HG02884 (cell line): ENCODE data around the gene ARHGEF40.

Experiments
- ATAC-seq: cut with Tn5 transposase; IDR thresholded peaks from one replicate; pipeline ENCODE4 v1.9.1; 2021; ENCODE audit warnings: mild to moderate bottlenecking, moderate library complexity; ENCODE audit not compliant: unreplicated experiment

The ARHGEF40 gene

DNA sequence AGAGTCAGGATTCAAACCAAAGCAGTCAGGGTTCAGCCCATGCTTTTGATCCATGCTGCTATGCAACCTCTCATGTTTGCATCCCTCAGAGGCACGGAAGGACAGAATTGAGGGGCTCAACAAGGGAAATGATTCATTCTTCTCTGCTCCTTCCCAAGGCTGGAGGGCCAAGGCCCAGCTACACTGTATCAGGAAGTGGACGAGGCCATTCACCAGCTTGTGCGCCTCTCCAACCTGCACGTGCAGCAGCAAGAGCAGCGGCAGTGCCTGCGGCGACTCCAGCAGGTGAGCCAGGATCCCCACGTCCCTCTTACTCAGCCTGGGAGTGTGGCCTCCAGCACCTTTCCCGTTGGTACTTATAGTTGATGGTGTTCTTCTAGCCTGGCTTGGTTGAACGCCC lies 8.6 kb downstream of the ARHGEF40 start:
- ATAC-seq, result no peak

DNA sequence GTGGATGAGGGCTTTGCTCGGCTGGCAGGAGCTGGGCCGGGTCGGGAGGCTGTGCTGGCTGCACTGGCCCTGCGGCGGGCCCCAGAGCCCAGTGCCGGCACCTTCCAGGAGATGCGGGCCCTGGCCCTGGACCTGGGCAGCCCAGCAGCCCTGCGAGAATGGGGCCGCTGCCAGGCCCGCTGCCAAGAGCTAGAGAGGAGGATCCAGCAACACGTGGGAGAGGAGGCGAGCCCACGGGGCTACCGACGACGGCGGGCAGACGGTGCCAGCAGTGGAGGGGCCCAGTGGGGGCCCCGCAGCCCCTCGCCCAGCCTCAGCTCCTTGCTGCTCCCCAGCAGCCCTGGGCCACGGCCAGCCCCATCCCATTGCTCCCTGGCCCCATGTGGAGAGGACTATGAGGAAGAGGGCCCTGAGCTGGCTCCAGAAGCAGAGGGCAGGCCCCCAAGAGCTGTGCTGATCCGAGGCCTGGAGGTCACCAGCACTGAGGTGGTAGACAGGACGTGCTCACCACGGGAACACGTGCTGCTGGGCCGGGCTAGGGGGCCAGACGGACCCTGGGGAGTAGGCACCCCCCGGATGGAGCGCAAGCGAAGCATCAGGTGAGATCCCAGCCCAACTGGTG lies 11.5 kb downstream of the ARHGEF40 start:
- ATAC-seq, result no peak

DNA sequence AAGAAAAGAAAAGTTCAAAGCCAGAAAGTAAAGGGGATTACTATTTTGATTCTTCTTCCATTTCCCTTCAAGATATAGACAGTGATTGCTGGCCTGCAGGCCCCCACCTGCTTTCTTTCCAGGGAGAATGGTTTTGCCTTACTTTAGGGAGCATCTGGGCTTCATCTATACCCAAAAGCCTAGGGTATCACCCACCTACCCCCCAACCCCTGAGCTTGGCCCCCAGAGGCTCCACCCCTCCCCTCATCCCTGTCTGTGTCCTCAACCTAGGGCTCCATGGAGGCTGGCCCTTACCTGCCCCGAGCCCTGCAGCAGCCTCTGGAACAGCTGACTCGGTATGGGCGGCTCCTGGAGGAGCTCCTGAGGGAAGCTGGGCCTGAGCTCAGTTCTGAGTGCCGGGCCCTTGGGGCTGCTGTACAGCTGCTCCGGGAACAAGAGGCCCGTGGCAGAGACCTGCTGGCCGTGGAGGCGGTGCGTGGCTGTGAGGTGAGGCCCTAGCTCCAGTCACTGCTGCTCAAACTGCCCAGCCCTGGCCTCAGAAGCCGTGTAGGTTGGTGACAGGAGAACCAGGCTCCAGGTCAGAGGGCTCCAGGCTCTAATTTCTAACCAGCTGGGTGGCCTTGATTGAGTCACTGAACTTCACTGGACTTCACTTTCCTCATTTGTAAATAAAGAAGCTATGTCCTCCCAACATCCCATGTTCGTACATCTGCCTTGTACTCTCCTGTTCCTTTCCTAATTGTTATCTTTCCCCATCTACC lies 13.6 kb downstream of the ARHGEF40 start:
- no peak for ATAC-seq

DNA sequence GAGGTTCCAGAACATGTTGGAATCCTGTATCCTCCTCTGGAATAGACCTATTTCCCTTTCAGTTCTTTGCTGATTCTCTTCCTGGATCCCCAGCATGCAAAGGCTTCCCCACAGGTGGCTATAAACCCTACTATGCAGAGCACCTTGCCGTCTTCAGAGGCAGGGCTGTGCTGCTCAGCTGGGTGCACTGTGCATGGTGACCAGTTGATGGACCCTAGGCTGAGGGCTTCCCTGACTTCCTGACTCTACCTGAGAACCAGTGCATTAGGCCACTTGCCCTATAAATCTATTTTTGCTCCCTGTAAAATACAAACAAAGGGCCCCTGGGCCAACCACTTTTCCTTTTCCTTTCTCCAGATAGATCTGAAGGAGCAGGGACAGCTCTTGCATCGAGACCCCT lies 14.3 kb downstream of the ARHGEF40 start:
- ATAC-seq, result no peak

DNA sequence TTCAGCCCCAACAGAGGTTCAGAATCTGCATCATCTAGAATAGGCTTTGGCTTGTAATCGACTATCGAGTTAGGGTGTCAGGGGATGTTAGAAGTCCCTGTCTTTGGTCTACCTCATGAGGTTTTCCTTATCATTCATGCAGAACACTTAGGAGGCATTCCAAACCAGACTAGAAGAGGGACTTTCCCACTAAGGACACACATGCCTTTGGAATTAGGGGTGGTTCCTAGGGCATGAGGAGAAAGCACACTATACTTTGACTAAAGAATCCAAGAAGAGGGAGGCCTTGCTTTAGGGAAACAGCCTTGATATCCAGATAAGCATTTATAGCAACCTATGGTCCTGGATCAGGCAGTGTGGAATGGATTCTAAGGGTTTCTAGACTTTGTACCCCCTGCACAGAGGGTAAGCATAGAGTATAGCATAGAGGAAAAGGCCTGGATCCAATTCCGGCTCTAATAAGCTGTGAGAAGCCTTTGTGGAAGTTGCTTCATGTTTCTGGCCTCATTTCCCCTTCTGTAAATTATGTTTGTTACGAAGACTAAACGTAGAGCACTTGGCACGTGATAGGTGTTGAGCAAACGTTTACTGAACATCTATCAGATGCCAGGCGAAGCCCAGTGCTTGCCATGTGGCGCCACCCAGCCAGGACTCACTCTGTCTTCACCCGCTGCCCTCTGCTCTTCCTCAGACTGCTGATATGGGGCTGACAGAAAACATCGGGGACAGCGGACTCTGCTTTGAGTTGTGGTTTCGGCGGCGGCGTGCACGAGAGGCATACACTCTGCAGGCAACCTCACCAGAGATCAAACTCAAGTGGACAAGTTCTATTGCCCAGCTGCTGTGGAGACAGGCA lies 15.1 kb downstream of the ARHGEF40 start:
- no peak for ATAC-seq

DNA sequence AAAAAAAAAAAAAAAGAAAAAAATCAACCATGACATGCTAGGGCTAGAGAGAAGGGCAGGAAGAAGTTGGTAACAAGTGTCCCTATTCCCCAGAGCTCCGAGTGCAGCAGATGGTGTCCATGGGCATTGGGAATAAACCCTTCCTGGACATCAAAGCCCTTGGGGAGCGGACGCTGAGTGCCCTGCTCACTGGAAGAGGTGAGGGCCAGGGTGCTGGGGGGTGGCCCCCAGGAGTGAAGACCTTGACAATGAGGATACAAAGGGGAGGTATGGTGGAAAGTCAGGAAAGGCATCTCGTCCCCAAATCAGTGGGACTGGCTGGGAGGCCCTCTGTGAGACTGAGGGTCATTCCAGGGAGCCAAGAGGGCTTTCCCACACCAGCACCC lies 16.8 kb downstream of the ARHGEF40 start:
- no peak for ATAC-seq

DNA sequence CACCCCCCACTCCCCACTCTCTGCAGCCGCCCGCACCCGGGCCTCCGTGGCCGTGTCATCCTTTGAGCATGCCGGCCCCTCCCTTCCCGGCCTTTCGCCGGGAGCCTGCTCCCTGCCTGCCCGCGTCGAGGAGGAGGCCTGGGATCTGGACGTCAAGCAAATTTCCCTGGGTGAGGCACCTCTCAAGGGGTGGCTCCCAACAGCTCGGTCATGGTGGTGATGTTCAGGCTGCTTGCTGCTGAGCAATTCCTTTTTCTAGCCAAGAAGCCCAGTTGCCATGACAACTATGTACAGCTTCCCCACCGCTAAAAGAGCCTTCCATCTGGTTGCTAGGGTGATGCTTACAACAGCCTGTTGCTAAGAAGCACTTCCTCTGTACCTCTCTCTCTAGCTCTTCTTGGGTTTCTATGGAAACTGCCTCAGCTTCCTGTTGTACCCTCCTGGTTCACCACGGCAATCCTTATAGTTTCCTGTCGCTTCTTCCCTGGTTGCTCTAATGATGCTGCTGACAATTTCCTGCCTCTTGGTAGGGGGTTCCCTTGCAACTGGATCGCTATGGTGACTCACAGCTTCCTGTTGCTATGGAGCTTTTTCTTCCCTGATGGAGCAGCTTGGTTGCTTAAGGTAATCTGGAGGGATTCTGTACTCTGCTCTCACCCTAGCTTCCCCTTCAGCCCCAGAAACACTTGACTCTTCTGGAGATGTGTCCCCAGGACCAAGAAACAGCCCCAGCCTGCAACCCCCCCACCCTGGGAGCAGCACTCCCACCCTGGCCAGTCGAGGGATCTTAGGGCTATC lies 17.4 kb downstream of the ARHGEF40 start:
- peak; percentile 51 for ATAC-seq

DNA sequence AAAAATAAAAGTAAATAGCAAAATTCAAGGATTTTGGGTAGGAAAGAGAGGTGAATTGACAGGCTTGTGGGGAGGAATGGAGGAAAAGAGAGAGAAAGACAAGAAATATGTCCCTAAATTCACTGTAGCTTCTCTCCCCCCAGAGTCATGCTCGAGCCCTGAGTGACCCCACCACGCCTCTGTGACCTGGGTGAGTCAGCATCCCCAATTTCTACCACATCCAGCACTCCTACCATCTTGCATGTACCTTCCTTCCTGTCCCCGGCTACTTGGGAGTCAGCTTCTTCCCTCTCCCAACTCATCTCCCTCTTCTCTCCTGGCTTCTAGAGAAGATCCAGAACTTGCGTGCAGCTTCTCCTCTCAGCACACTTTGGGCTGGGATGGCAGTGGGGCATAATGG lies 18.6 kb downstream of the ARHGEF40 start:
- no peak for ATAC-seq

DNA sequence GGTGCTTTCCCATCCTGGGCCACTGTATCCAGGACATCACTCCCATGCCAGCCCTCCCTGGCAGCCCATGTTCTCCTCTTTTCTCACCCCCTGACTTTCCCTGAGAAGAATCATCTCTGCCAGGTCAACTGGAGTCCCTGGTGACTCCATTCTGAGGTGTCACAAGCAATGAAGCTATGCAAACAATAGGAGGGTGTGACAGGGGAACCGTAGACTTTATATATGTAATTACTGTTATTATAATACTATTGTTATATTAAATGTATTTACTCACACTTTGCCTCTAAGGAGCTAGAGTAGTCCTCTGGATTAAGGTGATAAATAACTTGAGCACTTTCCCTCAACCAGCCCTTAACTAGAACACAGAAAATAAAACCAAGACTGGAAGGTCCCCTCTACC lies 19.2 kb downstream of the ARHGEF40 start:
- ATAC-seq, result no peak

DNA sequence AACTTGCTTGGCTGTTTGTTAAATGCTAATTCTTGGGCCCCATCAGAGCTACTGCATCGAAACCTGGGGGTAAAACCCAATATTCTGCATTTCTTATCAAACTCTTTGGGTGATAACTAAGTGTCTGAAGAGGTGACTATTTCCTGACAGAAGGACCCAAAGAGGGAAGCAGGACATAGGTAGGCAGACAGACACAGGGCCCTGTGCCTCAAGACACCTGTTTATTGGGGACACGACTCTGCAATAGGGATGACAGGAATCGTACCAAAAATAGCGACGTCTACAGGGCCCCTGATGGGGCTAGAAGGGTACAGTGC lies 19.7 kb downstream of the ARHGEF40 start:
- no peak for ATAC-seq

DNA sequence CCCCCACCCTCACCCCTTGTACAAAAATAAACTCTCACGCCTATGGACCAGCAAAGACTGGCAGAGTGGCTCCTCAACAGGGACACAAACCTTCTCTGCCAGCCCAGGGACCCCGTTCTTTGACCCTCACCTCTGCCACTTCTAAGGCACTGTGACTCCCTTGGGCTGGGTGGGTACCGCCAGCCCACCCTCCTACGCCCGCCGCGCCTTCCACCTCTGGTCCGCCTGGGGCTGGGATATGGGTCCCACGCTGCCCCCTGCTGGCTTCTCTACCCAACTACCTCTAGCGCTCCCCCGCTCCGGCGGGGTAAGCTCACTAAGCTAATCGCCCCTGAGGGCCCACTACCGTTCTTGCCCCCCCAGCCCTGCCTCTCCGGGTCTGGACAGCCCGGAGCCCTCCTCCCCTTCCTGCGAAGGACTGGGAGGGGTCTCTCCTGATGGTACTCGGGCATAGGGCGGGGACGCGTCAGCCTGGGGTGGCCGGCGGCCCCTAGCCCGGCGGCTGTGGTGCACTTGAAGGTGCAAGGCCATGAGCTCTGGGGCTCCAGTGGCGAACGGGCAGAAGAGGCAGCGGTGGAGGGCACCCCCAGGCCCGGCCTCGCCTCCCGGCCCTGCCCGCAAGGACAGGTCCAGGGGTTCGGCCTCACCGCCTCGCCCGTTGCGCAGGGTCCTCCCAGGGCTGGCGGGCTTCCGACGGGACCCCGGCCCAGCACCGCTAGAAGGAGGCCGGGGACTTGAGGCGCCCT lies 20.3 kb downstream of the ARHGEF40 start:
- ATAC-seq, result no peak

DNA sequence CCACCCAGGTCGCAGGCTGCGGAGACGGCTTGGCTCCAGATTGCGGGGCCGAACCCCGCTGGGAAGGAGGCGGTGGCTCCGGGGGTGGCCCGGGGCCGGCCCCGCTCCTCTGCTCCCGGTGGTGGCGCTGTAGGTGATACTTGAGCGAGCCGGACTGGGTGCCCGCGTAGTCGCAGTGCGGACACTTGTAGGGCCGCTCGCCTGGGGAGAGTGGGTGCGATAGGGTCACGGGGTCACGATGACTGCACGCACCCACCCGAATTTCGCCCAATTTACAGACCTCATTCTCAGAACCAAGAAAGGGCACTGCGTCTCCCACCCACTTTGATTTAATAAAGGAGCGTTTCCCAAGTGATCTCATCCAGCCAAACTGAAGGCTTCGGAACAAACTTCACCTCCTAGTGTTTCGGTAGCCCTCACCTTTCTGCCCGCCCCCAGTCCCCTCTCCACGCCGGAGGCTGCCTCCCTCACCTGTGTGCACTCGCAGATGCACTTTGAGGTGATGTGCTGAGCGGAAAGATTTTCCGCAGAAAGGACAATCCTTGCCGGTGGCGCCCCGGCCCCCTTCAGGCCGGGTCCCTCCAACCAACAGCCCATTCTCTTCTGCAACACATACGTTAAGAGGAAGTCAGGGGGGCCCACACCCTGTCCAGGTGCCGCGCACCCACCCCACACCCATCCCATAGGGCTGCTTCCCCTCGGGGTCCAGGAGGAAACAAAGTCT lies 21.0 kb downstream of the ARHGEF40 start:
- ATAC-seq, result no peak

DNA sequence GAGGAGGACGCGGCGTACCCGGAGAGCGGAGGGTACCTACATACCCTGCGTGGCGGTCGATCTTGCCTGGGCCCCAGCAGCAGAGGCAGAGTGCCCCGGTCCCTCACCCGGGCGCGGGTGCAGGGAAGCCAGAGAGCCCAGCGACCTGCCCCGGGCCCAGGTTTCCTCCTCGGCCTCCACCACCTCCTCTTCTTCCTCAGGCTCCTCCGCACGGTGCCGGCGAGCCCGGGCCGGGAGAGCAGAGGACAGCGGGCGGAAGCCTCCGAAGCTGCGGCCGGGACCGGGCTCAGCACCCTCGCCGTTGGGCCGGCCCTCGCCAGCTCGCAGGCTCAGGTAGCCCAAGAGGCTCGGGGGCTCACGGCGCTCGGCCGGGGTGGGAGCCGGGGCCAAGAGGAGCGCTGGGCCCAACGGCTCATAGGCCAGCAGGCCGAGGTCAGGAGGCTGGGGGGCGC lies 21.7 kb downstream of the ARHGEF40 start:
- ATAC-seq, result no peak

DNA sequence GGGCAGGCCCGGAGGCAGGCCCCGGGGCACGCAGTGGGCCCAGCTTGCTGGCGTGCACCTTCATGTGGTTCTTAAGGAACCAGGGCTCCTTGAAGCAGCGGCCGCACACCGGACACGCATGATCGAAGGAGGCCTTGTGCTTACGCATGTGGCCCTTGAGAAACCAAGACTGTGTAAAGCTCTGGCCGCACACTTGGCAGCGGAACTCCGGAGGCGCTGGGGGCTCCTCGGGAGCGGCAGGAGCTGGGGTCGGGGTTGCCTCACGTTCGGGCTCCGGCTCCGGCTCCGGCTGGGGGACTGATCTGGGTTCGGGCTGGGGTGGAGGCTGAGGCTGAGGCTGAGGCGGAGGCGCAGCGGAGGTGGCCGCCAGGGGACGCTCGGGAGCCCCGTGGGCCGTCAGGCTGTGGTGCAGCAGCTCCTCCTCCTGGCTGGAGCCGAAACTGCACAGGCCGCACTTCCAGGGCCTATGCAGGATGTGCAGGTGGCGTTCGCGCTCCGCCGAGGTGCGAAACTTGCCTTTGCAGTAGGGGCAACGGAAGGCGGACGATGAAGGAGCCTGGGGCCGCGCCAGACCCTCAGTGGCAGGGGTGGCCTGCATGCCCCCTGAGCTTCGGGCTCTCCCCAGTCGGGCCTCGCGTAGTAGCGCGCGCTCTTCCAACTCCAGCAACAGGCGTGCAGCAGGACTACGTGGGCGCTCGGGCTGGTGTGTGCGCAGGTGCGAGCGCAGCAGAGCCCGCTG lies 22.3 kb downstream of the ARHGEF40 start:
- ATAC-seq, result peak; percentile 91

DNA sequence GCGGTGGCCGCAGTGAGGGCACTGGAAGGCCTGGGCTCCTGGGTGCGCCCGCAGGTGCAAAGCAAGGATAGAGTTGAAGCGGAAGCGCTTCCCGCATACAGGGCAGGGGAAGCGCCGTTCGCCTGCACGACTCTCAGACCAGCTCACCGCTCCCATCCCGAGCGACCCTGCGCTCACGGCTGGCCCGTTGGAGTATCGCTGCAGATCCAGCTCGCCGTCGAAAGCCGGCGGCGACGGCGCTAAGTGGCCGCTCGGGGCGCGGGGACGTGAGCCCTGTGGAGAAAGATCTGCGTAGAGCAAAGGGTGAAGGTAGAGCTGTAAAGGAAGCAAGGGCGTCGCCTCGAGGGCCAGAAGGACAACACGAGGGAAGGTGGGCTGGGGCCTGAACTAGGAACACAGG lies 22.9 kb downstream of the ARHGEF40 start:
- ATAC-seq, result no peak

DNA sequence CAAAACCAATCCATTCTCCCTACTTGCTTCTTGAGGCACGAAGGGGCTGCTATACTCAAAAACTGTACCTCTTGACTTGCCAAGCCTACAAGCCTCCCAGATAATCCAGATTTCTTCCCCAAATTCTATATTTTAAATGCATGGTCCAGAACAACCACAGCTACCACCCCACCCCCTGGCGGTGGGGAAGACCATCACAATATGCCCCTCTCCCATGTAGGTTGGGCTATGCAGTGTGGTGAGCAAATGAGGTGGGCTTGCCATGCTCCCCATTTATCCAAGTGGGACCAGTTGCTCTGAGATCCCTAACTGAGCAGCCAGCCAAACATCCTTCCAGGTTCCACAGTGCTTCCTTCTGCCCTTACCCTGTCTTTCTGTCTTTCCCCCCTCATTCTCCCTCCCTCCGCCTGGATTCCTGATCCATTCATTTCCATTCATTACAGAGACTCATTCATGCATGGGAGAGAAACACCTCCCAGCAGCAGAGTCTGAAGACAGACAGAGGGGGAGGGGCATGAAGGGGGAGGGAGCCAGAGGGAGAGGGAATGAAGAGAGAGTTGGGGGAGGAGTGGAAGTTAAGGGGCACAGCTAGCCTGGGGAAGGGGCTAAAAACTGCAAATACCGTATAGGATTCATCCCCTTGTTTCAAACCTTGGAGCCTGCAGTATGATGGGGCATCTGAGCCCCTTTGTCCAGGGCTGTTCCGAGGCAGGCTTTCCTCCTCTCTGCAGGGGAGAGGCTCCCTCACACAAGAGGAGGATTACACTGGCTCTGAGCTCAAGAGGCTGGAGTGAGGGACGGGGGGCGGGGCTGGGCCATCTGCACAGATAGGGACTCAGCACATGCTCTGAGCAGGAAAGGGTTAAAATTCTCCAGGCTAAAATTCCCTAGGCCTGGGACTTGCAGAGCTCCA lies 23.9 kb downstream of the ARHGEF40 start:
- no peak for ATAC-seq

DNA sequence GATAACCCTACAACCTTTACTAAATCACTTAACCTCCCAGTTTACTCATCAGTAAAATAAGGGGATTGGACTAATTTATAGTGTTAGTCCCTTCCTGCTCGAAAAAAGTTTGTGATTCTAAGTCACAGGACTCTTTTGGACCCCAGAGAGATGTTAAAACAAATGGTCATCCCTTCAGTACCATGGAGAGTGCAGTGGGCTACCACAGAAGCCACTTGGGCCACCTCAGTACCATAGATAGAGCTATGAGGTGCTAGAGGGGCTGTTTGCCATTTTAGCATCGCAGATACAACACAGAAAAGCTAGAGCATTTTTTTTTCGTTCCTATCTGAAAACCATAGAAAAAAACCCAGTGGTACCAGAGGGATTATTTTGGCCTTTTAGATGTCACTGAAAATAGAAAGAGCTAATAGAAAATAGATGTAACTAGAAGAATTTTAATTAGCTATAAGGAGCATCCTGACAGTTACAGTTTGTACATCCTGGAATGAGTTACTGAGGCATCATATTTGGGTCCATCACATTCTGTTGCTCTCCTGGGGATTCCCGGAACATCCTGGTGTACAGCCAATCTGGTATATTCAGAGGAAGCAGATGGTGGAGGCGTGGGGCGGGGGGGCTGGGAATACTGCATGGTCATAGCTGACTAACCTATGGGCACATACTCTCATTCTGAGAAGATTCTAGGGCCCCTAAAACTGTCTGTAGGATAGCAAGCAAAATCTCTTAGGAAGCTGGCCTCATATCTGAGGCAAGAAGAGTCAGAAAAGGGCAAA lies 25.5 kb downstream of the ARHGEF40 start:
- no peak for ATAC-seq
